GM21447 (cell line): ENCODE data around the gene INSM1.

Experiments
- ATAC-seq: cut with Tn5 transposase; IDR thresholded peaks from one replicate; pipeline ENCODE4 v1.9.1; 2021; ENCODE audit not compliant: unreplicated experiment

INSM1 gene

DNA sequence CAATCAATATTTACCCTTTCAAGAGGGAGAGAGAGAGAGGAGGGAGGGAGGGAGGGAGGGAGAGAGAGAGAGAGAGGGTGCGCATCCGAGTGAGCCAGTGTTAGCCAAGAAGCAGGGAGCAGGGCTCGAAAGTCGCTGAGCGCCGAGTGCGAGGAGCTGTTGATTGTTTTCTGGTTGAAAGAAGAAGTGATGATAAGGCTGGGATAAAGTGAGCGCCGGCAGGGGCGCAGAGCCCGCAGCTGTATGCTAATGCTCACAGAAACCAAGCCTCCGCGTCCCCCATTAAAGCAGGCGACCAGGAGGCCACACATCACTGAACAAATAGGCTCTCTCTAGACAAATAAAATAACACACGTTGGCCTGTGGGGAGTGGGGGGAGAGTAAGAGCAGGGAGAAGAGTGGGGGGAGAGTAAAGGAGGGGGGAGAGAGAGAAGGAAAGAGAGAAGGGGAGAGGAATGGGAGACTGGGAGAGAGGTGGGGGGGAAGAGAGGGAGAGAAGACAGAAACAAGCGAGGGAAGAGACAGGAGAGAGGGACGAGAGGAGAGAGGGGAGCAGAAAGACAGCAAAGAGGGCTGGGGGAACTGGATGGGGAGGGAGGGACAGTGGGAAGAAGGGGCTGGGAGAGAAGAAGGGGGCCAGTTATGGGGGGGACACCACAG is 5.0 kb upstream of the INSM1 start:
- ATAC-seq, result no peak

DNA sequence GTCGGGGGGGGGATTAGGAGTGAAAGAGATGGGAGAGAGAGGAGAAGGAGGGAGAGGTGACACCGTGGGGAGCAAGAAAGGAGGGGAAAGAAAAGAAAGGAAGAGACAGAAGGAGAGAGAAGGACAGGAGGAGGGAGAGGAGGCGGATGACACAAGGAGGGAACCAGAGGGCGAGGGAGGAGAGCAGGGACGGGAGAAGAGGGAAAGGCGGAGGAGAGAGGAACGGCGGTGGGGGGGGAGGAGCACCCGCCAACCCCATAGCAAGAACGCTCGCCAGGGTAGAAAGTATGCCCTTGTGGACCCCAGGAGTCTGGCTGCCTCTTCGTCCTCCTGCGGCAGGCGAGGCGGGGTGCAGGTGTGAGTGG is 4.5 kb upstream of the INSM1 start:
- ATAC-seq, result no peak

DNA sequence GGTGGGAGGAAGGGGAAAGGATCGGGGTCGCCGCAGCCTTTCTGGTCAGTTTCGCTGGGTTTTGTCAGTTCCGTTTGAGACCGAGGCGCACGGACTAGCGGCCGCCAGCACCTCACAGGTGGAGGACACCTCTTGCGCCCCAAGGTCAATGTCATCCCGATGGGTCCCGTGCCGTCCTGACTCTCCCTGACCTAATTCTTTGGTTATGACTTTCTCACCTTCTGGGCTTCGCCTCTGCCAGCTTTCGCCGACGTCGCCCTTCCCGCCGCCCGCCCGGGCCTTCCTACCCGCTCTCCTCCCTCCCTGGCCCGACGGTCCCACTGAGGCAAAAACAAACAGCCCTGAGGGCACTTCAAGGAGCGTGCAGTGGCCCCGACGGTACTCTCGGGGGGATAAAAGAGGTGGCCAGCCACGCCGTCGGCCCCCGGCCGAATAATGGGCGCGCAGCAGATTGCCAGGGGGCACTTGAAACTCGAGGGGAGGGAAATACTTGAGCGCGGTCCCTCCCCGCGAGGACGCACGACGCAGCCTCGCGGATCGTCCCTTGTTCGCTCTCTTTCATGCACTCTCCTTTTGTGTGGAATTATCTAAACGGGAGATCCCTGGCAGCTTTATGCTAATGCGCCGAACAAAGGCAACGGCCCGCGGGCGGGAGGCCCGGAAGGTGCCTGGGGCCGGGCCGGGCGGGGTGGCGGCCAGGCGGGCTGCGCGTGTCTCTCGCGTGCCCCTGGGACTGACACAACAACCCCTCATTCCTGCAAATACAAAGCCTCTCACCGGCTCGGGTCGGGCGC is 3.9 kb upstream of the INSM1 start:
- no peak for ATAC-seq

DNA sequence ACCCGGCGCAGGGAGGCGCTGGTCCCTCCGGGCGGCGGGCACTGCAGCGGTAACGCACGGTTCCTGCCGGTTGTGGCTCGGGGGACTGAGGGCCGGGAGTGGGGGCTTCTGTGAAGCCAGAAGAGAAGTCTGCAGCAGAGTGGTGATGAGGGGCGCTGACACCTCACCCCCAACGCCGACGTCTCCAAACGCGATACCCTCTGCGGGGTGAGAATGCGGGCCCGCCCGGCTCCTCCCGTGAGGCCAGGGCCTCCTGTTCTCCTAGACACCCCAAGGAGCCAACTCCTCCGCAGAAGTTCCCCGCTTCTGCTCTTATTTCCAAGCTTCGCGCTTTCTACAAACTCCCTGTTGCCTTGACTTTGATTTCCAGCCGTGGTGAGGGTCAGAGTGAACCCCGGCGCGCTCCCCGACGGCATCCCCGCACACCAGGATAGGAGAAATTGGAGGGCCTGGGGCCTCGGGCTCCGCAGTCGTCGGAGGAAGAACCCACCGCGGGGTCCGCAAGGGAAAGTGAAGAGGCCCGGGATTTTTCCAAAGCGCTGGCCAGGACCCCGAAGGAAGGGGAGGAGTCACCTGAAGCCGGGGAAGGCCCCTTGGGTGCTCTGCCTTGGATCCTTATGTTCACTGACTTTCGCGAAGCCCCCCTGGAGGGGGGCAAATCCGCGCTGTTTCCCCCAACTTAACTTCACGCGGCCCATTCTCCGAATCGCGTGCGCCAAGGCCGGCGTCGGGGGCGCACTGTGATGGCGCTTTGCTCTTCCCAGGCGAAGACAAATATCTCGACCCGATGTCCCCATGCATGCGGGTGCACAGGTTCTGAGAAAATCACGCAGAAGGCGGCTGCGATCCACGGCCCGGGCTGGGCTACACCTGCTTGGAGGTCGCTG is 3.1 kb upstream of the INSM1 start:
- ATAC-seq, result no peak

DNA sequence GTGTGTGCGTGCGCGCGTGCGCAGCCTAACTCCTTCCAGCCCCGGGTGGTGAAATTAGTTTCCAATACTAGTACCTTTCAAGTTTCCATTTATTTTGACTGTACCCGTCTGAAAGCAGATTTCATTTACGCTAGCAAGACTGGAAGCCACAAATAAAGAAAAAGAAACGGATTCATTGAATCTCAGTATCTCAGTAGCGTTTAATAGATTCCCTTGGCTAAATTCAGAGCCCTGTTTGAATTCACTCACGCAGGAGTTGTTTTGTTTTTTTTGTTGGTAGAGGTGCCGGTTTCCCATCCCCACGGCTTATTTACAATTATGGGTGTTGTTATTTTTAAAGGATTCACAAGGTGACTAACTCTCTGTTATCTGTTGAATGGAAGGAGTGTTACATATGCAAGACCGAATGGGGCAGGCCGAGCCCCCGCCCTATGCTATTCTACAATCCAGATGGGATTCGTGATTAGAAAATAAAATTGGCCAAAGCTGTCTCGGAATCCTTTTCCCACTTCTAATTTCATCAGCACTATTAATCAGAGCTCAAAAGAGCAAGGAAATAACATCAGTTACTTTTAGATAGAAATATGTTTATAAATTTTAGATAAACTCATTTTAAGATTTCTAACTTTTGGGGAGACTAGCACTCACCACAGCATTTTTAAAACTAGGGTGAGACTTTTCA is 2.3 kb upstream of the INSM1 start:
- no peak for ATAC-seq

DNA sequence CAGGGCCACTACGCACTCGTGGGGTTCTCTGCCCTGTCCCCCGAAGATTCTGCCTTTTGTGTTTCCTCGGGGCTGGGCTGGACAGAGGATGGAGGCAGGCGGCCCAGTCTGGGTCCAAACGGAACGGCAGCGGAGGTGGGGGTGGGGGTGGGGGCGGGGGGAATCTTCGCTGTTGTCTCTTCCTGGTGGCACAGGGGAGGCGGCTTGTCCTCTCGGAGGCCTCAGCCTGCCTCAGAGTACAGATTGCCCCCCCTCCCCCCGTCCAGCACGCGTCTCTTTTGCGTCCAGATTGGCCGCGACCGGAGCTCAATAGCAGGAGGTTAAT is 1.4 kb upstream of the INSM1 start:
- no peak for ATAC-seq

DNA sequence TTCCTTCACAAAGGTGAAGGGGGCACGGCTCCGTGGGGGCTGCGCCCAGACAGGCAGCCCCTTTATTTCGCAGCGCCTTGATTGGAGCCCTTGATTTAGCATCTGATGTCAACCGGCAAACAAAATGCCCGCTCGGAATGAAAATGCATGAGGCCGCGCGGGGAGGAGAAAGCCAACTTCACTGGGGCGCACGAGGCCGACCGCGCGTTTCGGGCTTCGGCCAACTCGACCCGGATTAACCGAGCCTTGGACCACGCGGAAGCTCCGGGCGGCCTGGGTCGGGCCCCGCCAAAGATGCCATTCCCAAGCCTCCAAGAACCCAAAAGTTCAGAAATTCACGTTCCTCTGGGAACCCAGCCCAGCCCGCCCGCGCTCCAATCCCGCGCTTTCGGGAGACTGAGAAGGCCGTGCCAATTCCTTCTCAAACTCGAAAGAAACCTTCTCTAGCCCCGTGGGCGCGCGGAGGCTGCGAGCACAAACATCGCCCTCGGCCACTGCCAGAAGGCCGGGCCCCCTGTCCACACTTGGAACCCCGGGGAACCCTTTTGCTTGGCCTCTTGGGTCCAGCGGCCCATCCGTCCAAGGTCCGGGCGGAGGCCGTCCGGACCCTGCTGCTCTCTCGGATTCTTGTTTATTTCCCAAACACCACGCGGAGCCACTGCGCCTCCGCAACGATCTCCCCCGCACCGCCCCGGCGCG is 879 bp upstream of the INSM1 start:
- ATAC-seq, result no peak

DNA sequence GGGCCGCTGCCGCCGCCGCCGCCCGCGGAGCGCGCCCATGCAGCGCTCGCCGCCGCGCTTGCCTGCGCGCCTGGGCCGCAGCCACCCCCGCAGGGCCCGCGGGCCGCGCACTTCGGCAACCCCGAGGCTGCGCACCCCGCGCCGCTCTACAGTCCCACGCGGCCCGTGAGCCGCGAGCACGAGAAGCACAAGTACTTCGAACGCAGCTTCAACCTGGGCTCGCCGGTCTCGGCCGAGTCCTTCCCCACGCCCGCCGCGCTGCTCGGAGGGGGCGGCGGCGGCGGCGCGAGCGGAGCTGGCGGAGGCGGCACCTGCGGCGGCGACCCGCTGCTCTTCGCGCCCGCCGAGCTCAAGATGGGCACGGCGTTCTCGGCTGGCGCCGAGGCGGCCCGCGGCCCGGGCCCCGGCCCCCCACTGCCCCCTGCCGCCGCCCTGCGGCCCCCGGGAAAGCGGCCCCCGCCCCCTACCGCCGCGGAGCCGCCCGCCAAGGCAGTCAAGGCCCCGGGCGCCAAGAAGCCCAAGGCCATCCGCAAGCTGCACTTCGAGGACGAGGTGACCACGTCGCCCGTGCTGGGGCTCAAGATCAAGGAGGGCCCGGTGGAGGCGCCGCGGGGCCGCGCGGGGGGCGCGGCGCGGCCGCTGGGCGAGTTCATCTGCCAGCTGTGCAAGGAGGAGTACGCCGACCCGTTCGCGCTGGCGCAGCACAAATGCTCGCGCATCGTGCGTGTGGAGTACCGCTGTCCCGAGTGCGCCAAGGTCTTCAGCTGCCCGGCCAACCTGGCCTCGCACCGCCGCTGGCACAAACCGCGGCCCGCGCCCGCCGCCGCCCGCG is 730 bp downstream of the INSM1 start:
- no peak for ATAC-seq

DNA sequence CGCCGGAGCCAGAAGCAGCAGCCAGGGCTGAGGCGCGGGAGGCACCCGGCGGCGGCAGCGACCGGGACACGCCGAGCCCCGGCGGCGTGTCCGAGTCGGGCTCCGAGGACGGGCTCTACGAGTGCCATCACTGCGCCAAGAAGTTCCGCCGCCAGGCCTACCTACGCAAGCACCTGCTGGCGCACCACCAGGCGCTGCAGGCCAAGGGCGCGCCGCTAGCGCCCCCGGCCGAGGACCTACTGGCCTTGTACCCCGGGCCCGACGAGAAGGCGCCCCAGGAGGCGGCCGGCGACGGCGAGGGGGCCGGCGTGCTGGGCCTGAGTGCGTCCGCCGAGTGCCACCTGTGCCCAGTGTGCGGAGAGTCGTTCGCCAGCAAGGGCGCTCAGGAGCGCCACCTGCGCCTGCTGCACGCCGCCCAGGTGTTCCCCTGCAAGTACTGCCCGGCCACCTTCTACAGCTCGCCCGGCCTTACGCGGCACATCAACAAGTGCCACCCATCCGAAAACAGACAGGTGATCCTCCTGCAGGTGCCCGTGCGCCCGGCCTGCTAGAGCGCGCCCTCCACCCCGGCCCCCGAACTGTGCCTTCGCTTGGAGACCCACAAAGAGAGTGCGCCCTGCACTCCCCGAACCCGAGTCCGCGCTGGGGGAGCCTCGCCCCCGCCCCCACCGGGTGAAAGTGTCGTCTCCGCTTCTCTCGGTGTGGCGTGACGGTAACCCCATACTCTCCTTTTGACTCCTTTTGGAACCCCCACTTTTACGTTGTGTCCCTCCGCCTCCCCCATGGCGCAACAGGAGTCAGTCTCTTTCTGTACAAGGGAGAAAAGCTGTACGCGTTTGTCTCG is 1.6 kb downstream of the INSM1 start:
- ATAC-seq, result no peak

DNA sequence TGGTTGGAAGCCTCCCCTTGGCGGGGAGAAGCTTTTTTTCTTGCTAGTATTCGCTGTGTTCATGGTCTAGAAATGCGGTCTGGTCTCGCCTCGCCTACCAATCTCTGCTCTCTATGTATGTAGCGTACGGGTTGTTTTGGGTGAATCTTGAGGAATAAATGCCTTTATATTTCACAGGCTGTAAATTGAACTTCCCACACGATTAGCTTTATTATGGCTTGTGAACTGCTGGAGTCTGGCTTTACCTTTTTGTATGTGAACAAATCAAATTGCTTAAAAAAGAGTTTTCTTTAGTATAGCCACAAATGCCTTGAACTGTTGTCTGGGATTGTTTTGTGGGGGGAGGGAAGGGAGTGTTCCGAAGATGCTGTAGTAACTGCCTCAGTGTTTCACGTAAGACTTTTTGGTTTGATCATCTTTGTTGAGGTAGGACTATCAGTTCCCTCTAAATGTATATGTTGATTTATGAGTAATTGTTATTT is 2.2 kb downstream of the INSM1 start:
- no peak for ATAC-seq

DNA sequence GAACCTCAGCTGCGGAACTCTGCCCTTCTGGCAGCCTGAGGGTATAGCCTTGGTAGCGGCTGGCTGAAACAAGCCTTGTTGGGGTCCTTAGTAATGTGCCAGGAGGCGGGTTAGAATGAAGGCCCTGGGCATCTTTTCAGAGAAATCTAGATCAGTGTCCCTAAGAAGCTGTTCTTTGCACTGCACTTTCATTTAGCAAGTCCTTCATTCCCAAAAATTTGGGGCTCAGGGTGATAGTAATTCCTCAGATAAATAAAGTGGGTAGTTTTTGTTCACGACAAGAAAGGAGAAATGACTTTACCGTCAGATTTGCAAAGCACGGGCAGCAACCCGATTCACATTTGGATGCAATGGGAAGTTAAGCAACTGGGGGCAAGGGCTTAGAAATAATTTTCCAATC is 3.2 kb downstream of the INSM1 start:
- no peak for ATAC-seq

DNA sequence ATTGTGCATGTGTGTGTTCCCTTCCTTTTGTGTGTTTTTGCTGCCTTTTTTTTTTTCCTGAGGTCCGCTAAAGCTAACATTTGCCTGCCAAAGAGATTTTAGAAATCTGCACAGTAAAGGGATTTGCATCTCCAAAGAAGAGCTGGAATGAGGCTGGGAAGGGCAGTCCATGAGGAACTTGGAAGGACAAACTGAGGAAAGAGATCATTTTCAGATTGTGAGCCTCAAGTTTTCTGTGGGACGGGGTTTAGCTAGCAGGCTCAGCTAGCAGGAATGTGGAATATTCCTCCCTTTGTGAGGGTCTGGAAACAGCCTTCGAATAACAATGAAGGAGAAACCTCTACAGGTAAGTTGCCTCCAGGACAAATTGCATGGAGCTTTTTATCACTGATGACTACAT is 3.8 kb downstream of the INSM1 start:
- ATAC-seq, result no peak

DNA sequence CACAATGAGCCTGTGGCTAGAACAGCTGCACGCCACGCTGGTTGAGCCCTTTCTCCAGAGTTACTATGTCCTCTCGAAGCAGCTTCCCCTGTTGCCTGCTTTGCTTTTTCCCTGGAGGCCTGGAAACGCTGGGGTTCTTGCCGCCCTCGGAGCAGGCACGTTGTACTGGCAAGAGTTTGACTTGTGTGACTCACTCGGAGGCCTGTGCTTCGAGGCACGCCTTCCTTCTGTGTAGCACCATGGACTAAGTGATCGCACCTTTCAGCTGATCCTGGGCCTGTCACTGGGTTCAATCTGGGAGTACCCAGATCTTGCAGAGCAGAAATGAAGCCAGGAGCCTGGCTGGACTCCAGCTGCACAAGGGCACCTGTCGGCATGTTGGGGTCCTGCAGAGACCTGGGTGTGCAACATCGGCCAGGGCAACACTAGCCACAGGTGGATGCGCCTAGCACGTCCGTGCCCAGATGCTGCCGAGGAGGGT is 5.2 kb downstream of the INSM1 start:
- no peak for ATAC-seq

DNA sequence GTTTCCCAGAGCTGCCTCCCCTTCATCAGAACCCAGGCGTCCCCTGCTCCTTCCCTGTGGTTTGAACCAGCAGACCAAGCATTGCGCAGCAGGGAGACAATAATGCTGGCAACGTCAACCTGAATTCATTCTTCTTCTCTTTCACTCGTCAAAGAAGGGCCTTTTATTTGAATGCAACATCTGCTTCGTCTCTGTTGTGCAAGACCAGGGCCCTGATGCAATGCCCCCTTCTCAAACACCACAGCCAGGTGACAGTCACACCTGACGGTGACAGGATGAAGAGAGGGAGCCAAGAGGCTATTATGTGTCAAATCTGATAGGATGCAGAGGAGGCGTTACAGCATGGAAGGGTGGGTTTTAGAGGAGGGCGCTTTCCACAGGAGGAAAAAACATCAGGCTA is 8.0 kb downstream of the INSM1 start:
- no peak for ATAC-seq

DNA sequence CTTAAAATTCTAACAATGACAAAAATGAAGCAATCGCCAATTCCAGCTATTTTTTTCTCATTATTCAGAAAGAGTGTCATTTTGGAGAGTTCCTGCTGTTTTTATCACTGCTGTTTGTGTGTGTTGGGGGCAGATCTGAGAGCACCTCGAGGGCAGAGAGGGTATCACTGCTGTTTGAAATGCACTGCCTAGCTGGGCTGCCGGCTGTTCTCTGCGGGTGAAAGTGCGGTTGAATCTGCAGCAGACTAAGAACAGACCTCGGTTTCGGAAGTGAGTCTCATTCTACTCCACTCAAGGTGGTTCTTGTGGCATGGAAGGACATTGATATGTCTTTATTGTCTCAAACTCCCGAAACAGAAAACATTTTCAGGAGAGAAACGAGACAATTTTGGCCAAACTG is 18.3 kb downstream of the INSM1 start:
- ATAC-seq, result no peak

DNA sequence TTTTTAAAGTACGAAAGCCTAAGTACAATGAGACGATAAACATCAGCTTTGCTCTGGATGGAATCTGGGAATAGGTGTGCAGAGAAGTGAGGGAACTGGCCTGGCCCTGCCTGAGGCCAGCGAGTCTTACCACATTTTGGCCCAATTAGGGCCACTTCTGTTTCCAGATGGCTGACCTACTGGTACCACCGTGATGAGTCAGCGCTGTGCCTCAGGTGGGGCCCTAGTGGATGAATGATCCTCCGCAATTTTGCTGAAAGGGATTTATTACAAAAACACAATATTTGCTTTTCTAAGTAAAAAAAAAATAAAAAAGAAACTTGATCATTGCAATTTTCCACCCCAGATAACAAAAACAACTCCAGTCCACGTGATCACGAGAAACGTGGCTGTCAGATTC is 22.5 kb downstream of the INSM1 start:
- ATAC-seq, result no peak

DNA sequence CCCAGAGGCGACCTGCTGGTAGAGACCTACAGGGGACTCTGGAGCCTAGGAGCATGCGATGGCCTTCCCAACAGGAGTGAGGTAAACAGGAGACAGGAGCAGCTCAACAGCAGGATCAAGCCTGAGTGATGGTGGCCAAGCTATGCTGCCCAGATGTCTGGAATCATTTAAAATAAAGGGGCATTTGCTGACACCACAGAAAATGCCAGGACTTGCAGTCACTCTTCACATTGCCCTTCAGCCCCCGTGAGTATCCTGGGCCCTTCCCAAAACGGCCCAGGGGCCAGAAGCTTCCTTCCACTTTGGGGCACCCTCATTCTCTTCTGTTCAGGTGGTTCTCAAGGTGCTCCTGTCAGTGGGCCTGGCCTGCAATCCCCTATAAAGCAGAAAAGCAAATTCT is 23.2 kb downstream of the INSM1 start:
- no peak for ATAC-seq

DNA sequence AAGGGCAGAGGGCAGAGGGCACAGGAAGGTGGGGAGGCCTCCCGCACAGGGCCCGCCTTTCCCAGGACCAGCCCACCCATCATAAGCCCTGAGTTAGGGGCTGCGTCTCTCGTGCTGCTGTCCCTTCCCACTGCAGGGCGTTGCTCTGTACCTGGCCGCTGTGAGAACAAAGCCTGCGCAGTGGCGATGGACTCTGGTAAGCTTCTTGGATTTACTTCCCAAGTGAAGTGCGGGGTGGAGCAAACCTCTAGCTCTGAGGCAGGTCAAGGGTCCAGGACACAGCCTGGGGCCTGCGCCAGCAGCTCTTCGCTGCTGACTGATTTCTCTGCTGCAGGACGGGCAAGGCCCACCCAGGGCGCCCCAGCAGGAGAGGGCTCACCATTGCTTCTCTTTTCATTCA is 23.9 kb downstream of the INSM1 start:
- ATAC-seq, result no peak
